Upper lobe of right lung (tissue), 1 donor: Measurements from ENCODE around the gene POLR2B. TPM values are rescaled to one million over a fixed set of nuclear protein-coding genes. Genes with fewer than 3 reads are reported as not detected.
A peak's percentile ranks its signal among the peaks of the same experiment; 100 is the strongest.

Source experiments
- ATAC-seq: fragments of 200-7000 bp; cut with Tn5 transposase; one replicate; pipeline ENCODE4 v1.9.1; 2020; ENCODE audit warnings: mild to moderate bottlenecking, moderate library complexity
- DNase-seq: peaks from one replicate; pipeline ENCODE4 v3.0.0-alpha.2; 2020
- H3K27ac ChIP-seq: fragments of 200-600 bp; one replicate; pipeline ENCODE4 v1.8.0; 2022
- H3K27me3 ChIP-seq: fragments of 200-600 bp; one replicate; pipeline ENCODE4 v1.8.0; 2022; ENCODE audit warnings: mild to moderate bottlenecking
- H3K36me3 ChIP-seq: fragments of 200-600 bp; one replicate; pipeline ENCODE4 v1.8.0; 2022
- H3K4me1 ChIP-seq: fragments of 200-600 bp; one replicate; pipeline ENCODE4 v1.8.0; 2022
- H3K4me3 ChIP-seq: fragments of 200-600 bp; one replicate; pipeline ENCODE4 v1.8.0; 2022; ENCODE audit warnings: mild to moderate bottlenecking
- H3K9me3 ChIP-seq: fragments of 200-600 bp; one replicate; pipeline ENCODE4 v1.8.0; 2022
- intact Hi-C: fragments of 100-400 bp; cut with DNase I; formaldehyde crosslinking; loops from one replicate; pipeline ENCODE4 v1.11.0; 2022
- total RNA-seq: library from RNA; stranded (reverse); fragmentation: NEBNext Ultra II Directional; extraction: Animal tissue kit (Norgen Biotek cat#: 25700); gene quantifications from one replicate; pipeline ENCODE4 v1.2.1, GENCODE V29; 2021
- TF ChIP-seq, protein P1 (sequence below): fragments of 200-600 bp; IDR thresholded peaks from one replicate; pipeline ENCODE4 v1.8.0; 2022; ENCODE audit warnings: antibody characterized with exemption
- donor health status: DM: no; HTN: yes; CAD: no; lungs with severe emphysema.

Gene POLR2B
- total RNA-seq, 1 donor from 2014 or later = 65.8 TPM

DNA sequence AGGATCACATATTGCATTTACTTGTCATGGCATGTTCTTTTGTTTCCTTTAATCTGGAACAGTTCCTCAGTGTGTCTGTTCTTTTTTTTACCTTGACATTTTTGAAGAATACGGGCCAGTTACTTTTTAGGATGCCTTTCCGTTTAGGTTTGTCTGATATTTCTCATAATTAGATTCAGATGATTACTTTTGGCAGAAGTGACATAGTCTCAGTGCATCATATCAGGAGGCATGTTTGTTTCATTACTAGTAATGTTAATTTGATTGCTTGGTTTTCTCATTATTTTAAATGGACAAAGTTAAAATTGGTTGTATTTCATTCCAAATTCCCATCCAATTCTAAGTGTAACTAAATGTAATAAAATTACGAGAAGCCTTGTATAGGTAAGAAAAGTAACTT is 8.3 kb downstream of the POLR2B start:
- Histone ChIP-seq H3K27me3 (no peaks in the 10 kb centered on the region), H3K9me3 (no peaks in the 10 kb centered on the region), H3K27ac (no peak overlapping the region), H3K4me1 (peaks cover 7% of the 10 kb centered on the region), H3K36me3 (peaks cover 63% of the 10 kb centered on the region), H3K4me3 (no peak overlapping the region)
- DNase-seq (no peak), ATAC-seq (no peak)
- TF ChIP-seq, protein P1, sequence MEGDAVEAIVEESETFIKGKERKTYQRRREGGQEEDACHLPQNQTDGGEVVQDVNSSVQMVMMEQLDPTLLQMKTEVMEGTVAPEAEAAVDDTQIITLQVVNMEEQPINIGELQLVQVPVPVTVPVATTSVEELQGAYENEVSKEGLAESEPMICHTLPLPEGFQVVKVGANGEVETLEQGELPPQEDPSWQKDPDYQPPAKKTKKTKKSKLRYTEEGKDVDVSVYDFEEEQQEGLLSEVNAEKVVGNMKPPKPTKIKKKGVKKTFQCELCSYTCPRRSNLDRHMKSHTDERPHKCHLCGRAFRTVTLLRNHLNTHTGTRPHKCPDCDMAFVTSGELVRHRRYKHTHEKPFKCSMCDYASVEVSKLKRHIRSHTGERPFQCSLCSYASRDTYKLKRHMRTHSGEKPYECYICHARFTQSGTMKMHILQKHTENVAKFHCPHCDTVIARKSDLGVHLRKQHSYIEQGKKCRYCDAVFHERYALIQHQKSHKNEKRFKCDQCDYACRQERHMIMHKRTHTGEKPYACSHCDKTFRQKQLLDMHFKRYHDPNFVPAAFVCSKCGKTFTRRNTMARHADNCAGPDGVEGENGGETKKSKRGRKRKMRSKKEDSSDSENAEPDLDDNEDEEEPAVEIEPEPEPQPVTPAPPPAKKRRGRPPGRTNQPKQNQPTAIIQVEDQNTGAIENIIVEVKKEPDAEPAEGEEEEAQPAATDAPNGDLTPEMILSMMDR = no peak
- intact Hi-C loops = no loop called here

DNA sequence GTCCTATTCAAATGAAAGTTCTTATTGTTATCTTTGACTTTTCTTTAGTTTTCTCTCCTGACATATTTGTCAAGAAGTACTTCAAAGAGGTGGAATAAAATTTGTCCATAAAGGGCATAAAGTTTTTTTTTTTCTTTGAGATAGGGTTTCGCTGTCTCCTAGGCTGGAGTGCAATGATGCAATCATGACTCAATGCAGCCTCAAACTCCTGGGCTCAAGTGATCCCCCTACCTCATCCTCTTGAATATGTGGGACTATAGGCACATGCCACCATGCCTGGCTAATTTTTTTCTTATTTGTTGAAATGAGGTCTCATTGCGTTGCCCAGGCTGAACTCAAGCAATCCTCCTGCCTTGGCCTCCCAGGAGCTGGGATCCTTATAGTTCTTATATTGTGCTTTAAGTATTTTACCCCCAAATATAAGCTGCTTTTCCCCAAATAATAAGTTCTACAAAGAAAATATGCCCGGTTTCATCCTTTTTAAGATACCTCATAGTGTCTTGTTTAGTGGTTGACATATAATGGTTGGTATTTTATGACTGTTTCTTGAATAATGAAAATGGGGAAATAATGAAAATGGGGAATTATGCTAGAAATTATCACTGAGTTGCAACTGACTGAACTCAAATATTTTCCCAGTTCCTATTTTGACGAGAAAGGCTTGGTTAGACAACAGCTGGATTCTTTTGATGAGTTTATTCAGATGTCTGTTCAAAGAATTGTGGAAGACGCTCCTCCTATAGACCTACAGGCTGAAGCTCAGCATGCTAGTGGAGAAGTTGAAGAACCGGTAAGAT is 11.6 kb downstream of the POLR2B start:
- H3K27me3 ChIP-seq = no peaks in the 10 kb centered on the region
- H3K9me3 ChIP-seq = no peaks in the 10 kb centered on the region
- no peak overlapping the region for H3K4me3 ChIP-seq
- ATAC-seq = no peak
- H3K27ac ChIP-seq = no peak overlapping the region
- intact Hi-C loops = no loop called here
- H3K4me1 ChIP-seq = no peaks in the 10 kb centered on the region
- DNase-seq = no peak
- peaks cover 92% of the 10 kb centered on the region for H3K36me3 ChIP-seq
- TF ChIP-seq, protein P1 = no peak

DNA sequence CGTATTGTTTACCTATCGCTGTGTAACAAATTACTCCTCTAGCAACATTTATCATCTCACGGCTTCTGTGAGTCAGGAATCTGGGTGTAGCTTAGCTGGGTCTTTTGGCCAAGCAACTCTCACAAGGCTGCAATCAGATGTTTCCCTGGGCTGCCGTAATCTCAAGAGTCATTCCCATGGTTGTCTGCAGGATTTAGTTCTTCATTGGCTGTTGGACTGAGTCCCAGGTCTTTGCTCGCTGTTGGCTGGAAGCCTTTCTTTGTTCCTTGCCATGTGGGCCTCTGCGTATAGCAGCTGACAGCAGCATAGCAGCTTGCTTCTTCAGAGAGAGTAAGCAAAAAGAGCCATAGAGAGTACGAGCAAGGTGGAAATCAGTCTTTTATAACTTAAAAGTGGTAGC is 16.8 kb downstream of the POLR2B start:
- peaks cover 84% of the 10 kb centered on the region for H3K36me3 ChIP-seq
- no peak for DNase-seq
- TF ChIP-seq, protein P1 = no peak

DNA sequence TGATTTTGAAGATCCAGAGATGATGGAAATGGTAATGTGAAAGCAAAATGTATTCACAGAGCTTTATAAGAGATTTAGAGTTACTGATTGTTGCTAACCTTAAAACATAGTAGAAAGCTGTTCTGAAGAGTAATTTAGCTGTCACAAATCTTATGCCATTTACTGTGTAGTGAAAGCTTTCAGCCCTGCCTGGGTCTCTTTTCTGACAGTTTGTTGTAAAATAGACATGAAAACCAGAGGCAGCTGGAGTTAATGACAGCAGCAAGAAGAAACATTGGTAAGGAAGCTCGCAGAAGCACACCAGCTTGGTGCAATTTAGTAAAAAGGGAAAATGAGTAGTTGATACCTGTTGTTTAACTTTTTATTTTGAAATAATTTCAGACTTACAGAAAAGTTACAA is 21.1 kb downstream of the POLR2B start:
- Histone ChIP-seq H3K9me3 (no peaks in the 10 kb centered on the region), H3K27me3 (no peaks in the 10 kb centered on the region), H3K4me3 (no peak overlapping the region), H3K36me3 (peaks cover 81% of the 10 kb centered on the region), H3K4me1 (no peaks in the 10 kb centered on the region), H3K27ac (no peak overlapping the region)
- ATAC-seq (no peak), DNase-seq (no peak)
- TF ChIP-seq, protein P1 = no peak
- intact Hi-C loops = no loop called here

More for the DNA sequence above, 16.8 kb downstream of the POLR2B start:
- Histone ChIP-seq H3K27ac (no peak overlapping the region), H3K27me3 (no peaks in the 10 kb centered on the region), H3K4me1 (no peaks in the 10 kb centered on the region), H3K4me3 (no peak overlapping the region), H3K9me3 (no peaks in the 10 kb centered on the region)
- intact Hi-C loops = no loop called here
- ATAC-seq = peak; percentile 53

DNA sequence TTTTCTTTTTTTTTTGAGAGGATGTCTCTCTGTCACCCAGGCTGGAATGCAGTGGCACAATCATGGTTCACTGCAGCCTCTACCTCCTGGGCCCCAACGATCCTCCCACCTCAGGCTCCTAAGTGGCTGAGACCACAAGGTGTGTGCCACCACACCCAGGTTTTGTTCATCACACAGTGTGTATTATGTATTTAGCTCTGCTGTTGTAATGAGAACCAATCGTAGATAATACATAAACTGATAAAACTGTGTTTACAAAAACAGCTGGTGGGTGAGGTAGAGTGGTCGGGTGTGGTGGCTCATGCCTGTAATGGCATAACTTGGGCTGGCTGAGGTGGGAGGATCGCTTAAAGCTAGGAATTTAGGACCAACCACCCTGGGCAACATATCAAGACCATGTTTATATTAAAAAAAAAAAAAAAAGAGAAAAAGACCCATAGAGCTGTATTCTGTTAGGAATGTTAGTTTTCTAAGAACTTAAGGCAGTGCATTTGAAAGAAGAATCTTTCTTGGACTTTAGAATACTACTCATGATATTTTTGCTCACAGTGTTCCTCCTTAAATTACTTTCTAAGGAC is 34.9 kb downstream of the POLR2B start:
- DNase-seq (no peak), ATAC-seq (no peak)
- Histone ChIP-seq H3K36me3 (peaks cover 100% of the 10 kb centered on the region), H3K4me1 (no peaks in the 10 kb centered on the region), H3K9me3 (no peaks in the 10 kb centered on the region), H3K27me3 (no peaks in the 10 kb centered on the region), H3K4me3 (no peak overlapping the region), H3K27ac (no peak overlapping the region)
- TF ChIP-seq, protein P1 = no peak
- intact Hi-C loops = no loop called here
